ENCODE data around the gene SLMAP.
"Not testable (repeated sequence)": the region's sequence is repeated elsewhere in the genome, so short reads cannot be mapped to it uniquely, and the experiment has no call there.

SLMAP gene

GRCh38 chr3:57792198-57792597 lies 36.1 kb downstream of the SLMAP start:
- in situ Hi-C loops (cut with MboI; ENCODE audit: low sequenced_read_pairs): no loop called here

GRCh38 chr3:57793737-57794187 lies 37.7 kb downstream of the SLMAP start:
- in situ Hi-C loops (cut with MboI; ENCODE audit: low sequenced_read_pairs): no loop called here

GRCh38 chr3:57794501-57794900 lies 38.4 kb downstream of the SLMAP start:
- in situ Hi-C loops (cut with MboI; ENCODE audit: low sequenced_read_pairs): no loop called here

GRCh38 chr3:57794951-57795350 lies 38.8 kb downstream of the SLMAP start:
- in situ Hi-C loops (cut with MboI; ENCODE audit: low sequenced_read_pairs): no loop called here

GRCh38 chr3:57796261-57796660 lies 40.2 kb downstream of the SLMAP start:
- in situ Hi-C loops (cut with MboI; ENCODE audit: low sequenced_read_pairs): no loop called here

GRCh38 chr3:57797701-57798487 lies 41.8 kb downstream of the SLMAP start:
- in situ Hi-C loops (cut with MboI; ENCODE audit: low sequenced_read_pairs): no loop called here

- in situ Hi-C loops (cut with MboI; ENCODE audit: low sequenced_read_pairs): no loop called here
Measured at GRCh38 chr3:57803647-57804081, 47.6 kb downstream of the SLMAP start.

- in situ Hi-C loops (cut with MboI; ENCODE audit: low sequenced_read_pairs): no loop called here
Measured at GRCh38 chr3:57805266-57805665, 49.2 kb downstream of the SLMAP start.

GRCh38 chr3:57805674-57806073 lies 49.6 kb downstream of the SLMAP start:
- in situ Hi-C loops (cut with MboI; ENCODE audit: low sequenced_read_pairs): no loop called here

- in situ Hi-C loops (cut with MboI; ENCODE audit: low sequenced_read_pairs): not testable (repeated sequence)
Measured at GRCh38 chr3:57806195-57806594, 50.1 kb downstream of the SLMAP start.

GRCh38 chr3:57808961-57809608 lies 53.0 kb downstream of the SLMAP start:
- in situ Hi-C loops (cut with MboI; ENCODE audit: low sequenced_read_pairs): no loop called here

- in situ Hi-C loops (cut with MboI; ENCODE audit: low sequenced_read_pairs): no loop called here
Measured at GRCh38 chr3:57809609-57809968, 53.5 kb downstream of the SLMAP start.

GRCh38 chr3:57810048-57810447 lies 53.9 kb downstream of the SLMAP start:
- in situ Hi-C loops (cut with MboI; ENCODE audit: low sequenced_read_pairs): no loop called here

GRCh38 chr3:57810471-57811137 lies 54.5 kb downstream of the SLMAP start:
- in situ Hi-C loops (cut with MboI; ENCODE audit: low sequenced_read_pairs): no loop called here

GRCh38 chr3:57815036-57815435 lies 58.9 kb downstream of the SLMAP start:
- in situ Hi-C loops (cut with MboI; ENCODE audit: low sequenced_read_pairs): no loop called here

- in situ Hi-C loops (cut with MboI; ENCODE audit: low sequenced_read_pairs): no loop called here
Measured at GRCh38 chr3:57816471-57817095, 60.5 kb downstream of the SLMAP start.

- in situ Hi-C loops (cut with MboI; ENCODE audit: low sequenced_read_pairs): no loop called here
Measured at GRCh38 chr3:57818772-57819171, 62.7 kb downstream of the SLMAP start.

GRCh38 chr3:57820479-57820878 lies 64.4 kb downstream of the SLMAP start:
- in situ Hi-C loops (cut with MboI; ENCODE audit: low sequenced_read_pairs): no loop called here

GRCh38 chr3:57821765-57822164 lies 65.7 kb downstream of the SLMAP start:
- in situ Hi-C loops (cut with MboI; ENCODE audit: low sequenced_read_pairs): no loop called here

- in situ Hi-C loops (cut with MboI; ENCODE audit: low sequenced_read_pairs): no loop called here
Measured at GRCh38 chr3:57822686-57823085, 66.6 kb downstream of the SLMAP start.

GRCh38 chr3:57825116-57825515 lies 69.0 kb downstream of the SLMAP start:
- in situ Hi-C loops (cut with MboI; ENCODE audit: low sequenced_read_pairs): no loop called here

Measured in HL-60/S4 (cell line).